Mesothelial cell of epicardium (in vitro differentiated cells): ENCODE results near the gene IRX3. TPM values are rescaled to one million over a fixed set of nuclear protein-coding genes. Genes with fewer than 3 reads are reported as not detected.

Source experiments
- DNase-seq, 2 experiments: peaks; one replicate each; pipeline ENCODE4 v3.0.0; 2021; ENCODE audit warnings: low spot score in 2 of 2; ENCODE audit not compliant: unreplicated experiment in 2 of 2
- H3K27ac Mint-ChIP-seq: 2 replicates; pipeline ENCODE4 v1.8.0; 2021; ENCODE audit warnings: mixed read lengths
- H3K27me3 Mint-ChIP-seq: 2 replicates; pipeline ENCODE4 v1.8.0; 2021; ENCODE audit warnings: low read depth, mixed read lengths
- H3K36me3 Mint-ChIP-seq: 2 replicates; pipeline ENCODE4 v1.8.0; 2021; ENCODE audit warnings: mixed read lengths
- H3K4me1 Mint-ChIP-seq: 2 replicates; pipeline ENCODE4 v1.8.0; 2021; ENCODE audit warnings: mixed read lengths
- H3K4me3 Mint-ChIP-seq: 2 replicates; pipeline ENCODE4 v1.8.0; 2021; ENCODE audit warnings: mild to moderate bottlenecking, moderate library complexity, mixed read lengths
- H3K9me3 Mint-ChIP-seq: 2 replicates; pipeline ENCODE4 v1.8.0; 2021; ENCODE audit warnings: mixed read lengths
- total RNA-seq: library from RNA; stranded (reverse); gene quantifications from 3 replicates; pipeline ENCODE4 v1.2.1, GENCODE V29; 2021
- TF ChIP-seq, protein P1 (sequence below): fragments of 200-600 bp; sonication (generic); IDR thresholded peaks from one replicate; pipeline ENCODE4 v1.5.0; 2021; ENCODE audit warnings: antibody characterized with exemption; ENCODE audit not compliant: unreplicated experiment

The IRX3 gene
- total RNA-seq, 1 donor from 2014 or later = 45.2 TPM

DNA sequence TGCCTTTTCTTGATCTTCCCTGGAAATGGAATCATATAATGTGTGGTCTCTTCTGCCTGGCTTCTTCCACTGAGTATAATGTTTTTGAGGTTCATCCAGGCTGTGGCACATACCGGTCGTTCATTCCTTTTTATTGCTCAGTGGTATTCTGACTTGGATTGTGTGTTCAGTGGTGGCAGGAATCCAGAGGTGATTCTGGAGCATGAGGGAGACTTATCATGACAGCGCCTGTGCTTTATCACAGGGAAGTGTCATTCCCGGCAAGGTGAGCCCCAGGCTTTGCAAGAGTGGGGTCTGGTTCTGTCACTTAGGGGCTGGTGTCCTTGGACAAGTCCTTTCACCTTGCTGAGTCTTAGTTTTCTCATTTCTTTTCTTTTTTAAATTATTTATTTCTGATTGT is 53.0 kb downstream of the IRX3 start:
- Mint-ChIP-seq H3K36me3 (no peaks in the 10 kb centered on the region), H3K27ac (no peak overlapping the region), H3K4me3 (no peak overlapping the region), H3K9me3 (peaks cover 3% of the 10 kb centered on the region), H3K4me1 (no peaks in the 10 kb centered on the region), H3K27me3 (no peaks in the 10 kb centered on the region)
- TF ChIP-seq, protein P1, sequence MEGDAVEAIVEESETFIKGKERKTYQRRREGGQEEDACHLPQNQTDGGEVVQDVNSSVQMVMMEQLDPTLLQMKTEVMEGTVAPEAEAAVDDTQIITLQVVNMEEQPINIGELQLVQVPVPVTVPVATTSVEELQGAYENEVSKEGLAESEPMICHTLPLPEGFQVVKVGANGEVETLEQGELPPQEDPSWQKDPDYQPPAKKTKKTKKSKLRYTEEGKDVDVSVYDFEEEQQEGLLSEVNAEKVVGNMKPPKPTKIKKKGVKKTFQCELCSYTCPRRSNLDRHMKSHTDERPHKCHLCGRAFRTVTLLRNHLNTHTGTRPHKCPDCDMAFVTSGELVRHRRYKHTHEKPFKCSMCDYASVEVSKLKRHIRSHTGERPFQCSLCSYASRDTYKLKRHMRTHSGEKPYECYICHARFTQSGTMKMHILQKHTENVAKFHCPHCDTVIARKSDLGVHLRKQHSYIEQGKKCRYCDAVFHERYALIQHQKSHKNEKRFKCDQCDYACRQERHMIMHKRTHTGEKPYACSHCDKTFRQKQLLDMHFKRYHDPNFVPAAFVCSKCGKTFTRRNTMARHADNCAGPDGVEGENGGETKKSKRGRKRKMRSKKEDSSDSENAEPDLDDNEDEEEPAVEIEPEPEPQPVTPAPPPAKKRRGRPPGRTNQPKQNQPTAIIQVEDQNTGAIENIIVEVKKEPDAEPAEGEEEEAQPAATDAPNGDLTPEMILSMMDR = no peak
- no peak for DNase-seq
